Measurements from ENCODE around the gene NOL4L.

- TF ChIP-seq CTCF (conservative IDR thresholded peaks at IDR 0.05; ENCODE audit: low read depth, low read length) (no peak), EZH2 (IDR thresholded peaks at IDR 0.05; ENCODE audit: borderline replicate concordance, low read depth, low read length, poor library complexity, severe bottlenecking) (no peak)
These were observed 12.7 kb downstream of the NOL4L start for GRCh38 chr20:32572271-32572968.

Measured in A673 (cell line).